ENCODE measurements around the gene TERF2IP.

GRCh38 chr16:75629132-75629531, 18.4 kb upstream of the TERF2IP start:
- TF ChIP-seq ATF6 (CRISPR knock-in tag; conservative IDR thresholded peaks at IDR 0.05) (no peak), KAT7 (CRISPR knock-in tag; IDR thresholded peaks at IDR 0.05; ENCODE audit: borderline replicate concordance) (no peak), THAP7 (CRISPR knock-in tag; IDR thresholded peaks at IDR 0.05) (no peak), ZNF737 (CRISPR knock-in tag; IDR thresholded peaks at IDR 0.05; ENCODE audit: borderline replicate concordance) (no peak), SUZ12 (IDR thresholded peaks at IDR 0.05; ENCODE audit: low read depth, low read length) (no peak), ZNF674 (CRISPR knock-in tag; IDR thresholded peaks at IDR 0.05; ENCODE audit: low read depth) (no peak), SNRNP70 (IDR thresholded peaks at IDR 0.05; ENCODE audit: low read depth, low read length) (no peak), ZFP37 (CRISPR knock-in tag; IDR thresholded peaks at IDR 0.05; ENCODE audit: borderline replicate concordance) (no peak), SRF (IDR thresholded peaks at IDR 0.05; ENCODE audit: low read depth, low read length) (no peak), ARID5B (CRISPR knock-in tag; IDR thresholded peaks at IDR 0.05) (no peak), RFXAP (CRISPR knock-in tag; IDR thresholded peaks at IDR 0.05; ENCODE audit: borderline replicate concordance) (no peak), GLI4 (CRISPR knock-in tag; IDR thresholded peaks at IDR 0.05; ENCODE audit: borderline replicate concordance) (no peak)

Data from HepG2 (cell line).